IgD-negative memory B cell (primary cell): ENCODE data around the gene ZBTB2. TPM values are rescaled to one million over a fixed set of nuclear protein-coding genes. Genes with fewer than 3 reads are reported as not detected.
"Not testable (repeated sequence)": the region's sequence is repeated elsewhere in the genome, so short reads cannot be mapped to it uniquely, and the experiment has no call there.

Experiments
- H3K27ac Mint-ChIP-seq, 3 donors: one replicate each; pipeline ENCODE4 v1.8.0; 2020 to 2022; ENCODE audit warnings: mild to moderate bottlenecking in 3 of 3, mixed read lengths in 3 of 3, moderate library complexity in 1 of 3
- H3K27me3 Mint-ChIP-seq: one replicate; pipeline ENCODE4 v1.8.0; 2021; ENCODE audit warnings: mixed read lengths
- H3K36me3 Mint-ChIP-seq: one replicate; pipeline ENCODE4 v1.8.0; 2020; ENCODE audit warnings: mild to moderate bottlenecking, mixed read lengths
- H3K4me1 Mint-ChIP-seq, 3 donors: one replicate each; pipeline ENCODE4 v1.8.0; 2020 to 2022; ENCODE audit warnings: mixed read lengths in 3 of 3, mild to moderate bottlenecking in 1 of 3
- H3K4me3 Mint-ChIP-seq, 4 donors: one replicate each; pipeline ENCODE4 v1.8.0; 2020 to 2022; ENCODE audit warnings: mild to moderate bottlenecking in 4 of 4, mixed read lengths in 4 of 4, moderate library complexity in 3 of 4
- H3K9me3 Mint-ChIP-seq, 3 donors: one replicate each; pipeline ENCODE4 v1.8.0; 2020 to 2021; ENCODE audit warnings: mixed read lengths in 3 of 3, mild to moderate bottlenecking in 1 of 3
- polyA plus RNA-seq: library from polyadenylated mRNA; unstranded; fragments of 300-500 nt; fragmentation: Illumina TruSeq; gene quantifications from one replicate; pipeline ENCODE4 v1.2.3, GENCODE V29; 2021

The ZBTB2 gene
- polyA plus RNA-seq, 1 donor from 2014 or later: 20.5 TPM

DNA sequence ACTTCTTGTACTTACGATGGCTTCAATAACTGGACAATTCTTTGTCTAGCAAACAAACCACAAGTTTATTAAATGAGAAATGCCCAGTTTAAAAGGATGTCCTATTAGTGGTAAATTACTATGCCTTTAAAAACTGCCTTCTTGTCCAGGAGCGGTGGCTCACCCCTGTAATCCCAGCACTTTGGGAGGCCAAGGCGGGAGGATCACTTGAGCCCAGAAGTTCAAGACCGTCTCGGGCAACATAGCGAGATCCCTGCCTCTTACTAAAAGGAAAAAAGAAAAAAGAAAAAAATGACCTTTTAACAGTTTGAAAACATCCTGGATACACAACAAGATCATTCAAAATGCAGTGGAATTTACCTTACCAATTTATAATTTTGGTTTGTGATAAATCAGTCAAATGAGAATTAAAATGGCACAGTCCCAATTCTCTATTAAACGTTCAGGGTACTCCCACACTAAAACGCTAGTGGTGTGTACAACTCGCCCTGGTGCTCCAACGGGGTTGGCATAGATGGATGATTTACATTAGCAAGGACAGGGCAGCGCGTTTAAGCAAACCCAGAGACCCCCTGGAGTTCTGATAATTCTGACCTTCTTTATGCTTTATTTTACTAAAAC lies 2.3 kb downstream of the ZBTB2 start:
- peak overlapping the region; percentile 89 to 99 (median 96) for H3K4me3 Mint-ChIP-seq
- H3K9me3 Mint-ChIP-seq: no peaks in the 10 kb centered on the region
- H3K4me1 Mint-ChIP-seq: peaks cover 27 to 50% (median 37%) of the 10 kb centered on the region in 3 donors
- peaks cover 2% of the 10 kb centered on the region for H3K36me3 Mint-ChIP-seq
- H3K27me3 Mint-ChIP-seq: no peaks in the 10 kb centered on the region
- H3K27ac Mint-ChIP-seq: peak overlapping the region; percentile 96 to 99 (median 97)

DNA sequence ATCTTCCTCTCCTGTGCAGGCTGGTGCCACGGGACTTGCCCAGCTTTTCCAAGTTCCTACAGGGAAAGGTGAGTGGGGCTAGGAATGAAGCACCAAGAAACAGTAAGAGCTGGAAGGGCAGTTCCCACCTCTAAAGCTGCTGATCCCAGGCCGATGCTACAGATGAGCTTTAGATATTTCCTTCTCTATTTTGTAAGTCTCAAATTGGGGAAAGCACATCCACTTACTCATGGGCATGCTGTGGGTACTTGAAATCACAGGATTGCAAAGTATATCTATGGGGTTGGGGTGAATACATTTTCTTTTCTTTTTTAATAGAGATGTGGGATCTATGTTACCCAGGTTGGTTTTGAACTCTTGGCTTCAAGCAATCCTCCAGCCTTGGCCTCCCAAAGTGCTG lies 3.1 kb downstream of the ZBTB2 start:
- Mint-ChIP-seq H3K36me3 (peaks cover 5% of the 10 kb centered on the region), H3K27me3 (no peaks in the 10 kb centered on the region), H3K4me3 (peak overlapping the region in 1 of 4 donors; percentile 59), H3K9me3 (no peaks in the 10 kb centered on the region), H3K4me1 (peaks cover 27 to 46% (median 30%) of the 10 kb centered on the region in 3 donors), H3K27ac (peak overlapping the region in 1 of 3 donors; percentile 99)

DNA sequence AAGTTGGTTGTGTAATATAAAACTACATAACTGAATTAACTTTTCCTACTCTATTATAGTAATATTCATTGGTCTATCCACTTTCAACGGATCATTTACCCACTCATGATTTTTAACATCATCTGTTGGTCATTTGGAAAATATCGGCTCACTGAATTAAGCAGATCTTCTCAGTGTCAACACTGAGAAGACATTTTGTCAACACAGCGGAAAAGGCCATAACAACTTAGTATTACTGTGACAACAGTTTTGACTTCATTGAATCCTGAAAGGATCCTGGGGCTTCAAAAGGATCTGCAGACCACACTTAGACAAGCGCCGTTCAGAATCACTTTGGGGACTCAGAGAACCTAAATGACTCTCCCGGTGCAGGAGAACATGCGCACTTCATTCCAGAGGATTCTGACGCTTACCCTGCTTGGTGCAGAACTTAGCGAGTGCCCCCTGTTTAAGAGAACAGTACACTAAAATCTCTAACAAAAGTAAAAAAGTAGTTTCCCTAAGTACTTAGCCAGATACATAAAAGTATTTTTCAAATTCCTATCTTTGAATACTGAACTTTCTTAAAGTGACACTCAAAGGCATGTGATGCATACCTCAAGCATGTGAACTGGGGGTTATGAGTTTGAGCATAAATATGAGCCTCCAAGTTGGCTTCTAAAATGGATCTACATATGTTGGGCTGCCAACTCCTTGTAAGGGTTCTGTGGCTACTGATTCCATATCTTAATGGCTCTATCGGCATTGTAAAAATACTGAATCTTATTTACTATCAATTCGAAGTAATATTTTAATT lies 4.0 kb downstream of the ZBTB2 start:
- Mint-ChIP-seq H3K4me3 (peak overlapping the region in 1 of 4 donors; percentile 62), H3K9me3 (no peaks in the 10 kb centered on the region), H3K27me3 (no peaks in the 10 kb centered on the region), H3K4me1 (peaks cover 20 to 38% (median 21%) of the 10 kb centered on the region in 3 donors), H3K27ac (no peak overlapping the region), H3K36me3 (peaks cover 5% of the 10 kb centered on the region)

DNA sequence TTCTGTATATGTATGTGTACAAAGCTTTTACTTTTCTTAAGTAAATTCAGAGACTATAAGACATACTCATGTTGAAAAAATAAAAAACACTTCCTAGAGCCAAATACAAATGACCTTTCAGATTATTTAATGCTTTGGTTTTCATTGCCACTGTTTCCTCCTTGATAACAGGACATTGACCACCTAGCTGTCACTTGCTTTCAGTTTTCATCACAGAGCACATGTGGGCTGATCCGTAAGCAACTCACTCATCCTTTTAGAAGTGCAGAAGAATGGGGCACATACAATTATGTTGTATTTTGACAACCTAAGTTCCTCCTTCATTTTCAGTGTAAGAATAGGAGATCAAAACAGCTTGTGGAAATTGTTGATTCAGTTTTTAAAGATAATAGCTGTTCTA lies 6.2 kb downstream of the ZBTB2 start:
- no peaks in the 10 kb centered on the region for H3K9me3 Mint-ChIP-seq
- peak overlapping the region; percentile 43 to 82 (median 71) for H3K27ac Mint-ChIP-seq
- H3K36me3 Mint-ChIP-seq: peaks cover 11% of the 10 kb centered on the region
- no peaks in the 10 kb centered on the region for H3K27me3 Mint-ChIP-seq
- peak overlapping the region in 2 of 4 donors; percentile 30 to 75 for H3K4me3 Mint-ChIP-seq
- peaks cover 26 to 46% (median 27%) of the 10 kb centered on the region in 3 donors for H3K4me1 Mint-ChIP-seq

DNA sequence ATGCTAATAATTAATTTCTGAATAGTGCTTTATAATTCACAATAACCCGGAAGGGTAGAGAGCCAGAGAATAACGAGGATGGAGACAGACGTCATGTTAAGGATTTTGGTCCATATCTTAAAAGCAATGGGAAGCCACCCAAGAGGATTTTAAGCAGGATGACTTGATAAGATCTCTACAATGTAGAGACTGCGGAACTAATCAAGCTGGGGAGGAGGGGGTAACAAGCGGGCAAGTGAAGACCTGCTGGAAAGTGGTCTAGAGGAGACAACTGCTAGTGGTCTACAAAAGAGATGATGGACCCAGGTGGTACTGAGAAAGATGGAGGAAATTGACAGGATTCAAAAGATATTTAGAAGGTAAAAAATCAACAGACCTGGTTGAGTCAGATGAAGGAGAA lies 7.2 kb downstream of the ZBTB2 start:
- H3K4me1 Mint-ChIP-seq: peaks cover 27 to 46% (median 31%) of the 10 kb centered on the region in 3 donors
- H3K27me3 Mint-ChIP-seq: no peaks in the 10 kb centered on the region
- H3K4me3 Mint-ChIP-seq: peak overlapping the region in 1 of 4 donors; percentile 48
- H3K36me3 Mint-ChIP-seq: peaks cover 13% of the 10 kb centered on the region
- no peaks in the 10 kb centered on the region for H3K9me3 Mint-ChIP-seq
- peak overlapping the region in 2 of 3 donors; percentile 40 to 81 for H3K27ac Mint-ChIP-seq

DNA sequence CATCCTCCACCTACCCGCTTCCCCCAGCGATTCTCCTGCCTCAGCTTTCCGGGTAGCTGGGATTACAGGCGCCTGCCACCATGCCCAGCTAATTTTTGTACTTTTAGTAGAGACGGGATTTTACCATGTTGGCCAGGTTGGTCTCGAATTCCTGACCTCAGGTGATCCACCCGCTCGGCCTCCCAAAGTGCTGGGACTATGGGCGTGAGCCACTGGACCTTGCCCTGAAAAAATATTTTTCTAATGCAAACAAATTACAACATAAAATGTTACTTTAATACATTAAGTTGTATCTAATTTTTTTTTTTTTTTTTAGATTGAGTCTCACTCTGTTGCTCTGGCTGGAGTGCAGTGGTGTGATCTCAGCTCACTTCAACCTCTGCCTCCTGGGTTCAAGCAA lies 8.7 kb downstream of the ZBTB2 start:
- Mint-ChIP-seq H3K4me1 (peaks cover 30 to 54% (median 36%) of the 10 kb centered on the region in 3 donors), H3K36me3 (peaks cover 13% of the 10 kb centered on the region)
- not testable (repeated sequence) for H3K4me3 Mint-ChIP-seq, H3K27ac Mint-ChIP-seq, H3K27me3 Mint-ChIP-seq, H3K9me3 Mint-ChIP-seq

DNA sequence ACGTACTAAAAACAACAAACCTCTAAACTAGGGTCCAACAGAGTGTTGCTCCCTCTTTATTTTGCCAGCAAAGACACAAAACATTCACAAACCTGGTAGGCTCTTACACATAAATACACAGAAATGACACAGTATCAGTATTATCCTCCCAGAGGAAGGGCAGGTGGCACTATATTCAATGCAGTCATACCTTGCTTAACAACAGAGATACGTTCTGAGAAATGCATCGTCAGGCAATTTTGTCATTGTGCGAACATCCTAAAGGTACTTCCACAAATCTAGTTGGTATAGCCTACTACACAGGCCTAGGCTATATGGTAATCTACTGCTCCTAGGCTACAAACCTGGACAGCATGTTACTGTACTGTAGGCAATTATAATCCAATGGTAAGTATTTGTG lies 9.6 kb downstream of the ZBTB2 start:
- Mint-ChIP-seq H3K27me3 (no peaks in the 10 kb centered on the region), H3K9me3 (no peaks in the 10 kb centered on the region), H3K4me1 (peaks cover 32 to 58% (median 40%) of the 10 kb centered on the region in 3 donors), H3K4me3 (peak overlapping the region in 2 of 4 donors; percentile 24 to 61), H3K36me3 (peaks cover 13% of the 10 kb centered on the region), H3K27ac (peak overlapping the region in 1 of 3 donors; percentile 4)

DNA sequence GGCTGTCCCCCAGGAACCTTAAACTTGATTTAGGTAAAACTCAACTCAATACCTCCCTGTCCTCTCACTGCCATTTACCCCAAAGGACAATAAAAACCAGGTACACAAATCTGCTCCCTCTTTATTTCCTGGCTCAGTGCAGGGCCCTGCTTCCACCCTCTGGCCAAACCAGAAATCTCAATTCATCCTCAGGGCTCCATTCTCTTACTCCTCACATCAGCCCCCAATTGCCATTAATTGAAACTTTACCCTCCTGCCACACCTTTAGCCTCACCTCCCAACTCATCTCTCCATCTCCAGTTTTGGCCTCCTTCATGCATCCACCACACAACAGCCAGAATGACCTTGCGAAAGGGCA lies 10.5 kb downstream of the ZBTB2 start:
- H3K9me3 Mint-ChIP-seq: no peaks in the 10 kb centered on the region
- peaks cover 41 to 67% (median 49%) of the 10 kb centered on the region in 3 donors for H3K4me1 Mint-ChIP-seq
- peak overlapping the region in 3 of 4 donors; percentile 40 to 90 (median 72) for H3K4me3 Mint-ChIP-seq
- H3K36me3 Mint-ChIP-seq: peaks cover 13% of the 10 kb centered on the region
- H3K27me3 Mint-ChIP-seq: peaks cover 4% of the 10 kb centered on the region
- H3K27ac Mint-ChIP-seq: peak overlapping the region; percentile 75 to 94 (median 79)

DNA sequence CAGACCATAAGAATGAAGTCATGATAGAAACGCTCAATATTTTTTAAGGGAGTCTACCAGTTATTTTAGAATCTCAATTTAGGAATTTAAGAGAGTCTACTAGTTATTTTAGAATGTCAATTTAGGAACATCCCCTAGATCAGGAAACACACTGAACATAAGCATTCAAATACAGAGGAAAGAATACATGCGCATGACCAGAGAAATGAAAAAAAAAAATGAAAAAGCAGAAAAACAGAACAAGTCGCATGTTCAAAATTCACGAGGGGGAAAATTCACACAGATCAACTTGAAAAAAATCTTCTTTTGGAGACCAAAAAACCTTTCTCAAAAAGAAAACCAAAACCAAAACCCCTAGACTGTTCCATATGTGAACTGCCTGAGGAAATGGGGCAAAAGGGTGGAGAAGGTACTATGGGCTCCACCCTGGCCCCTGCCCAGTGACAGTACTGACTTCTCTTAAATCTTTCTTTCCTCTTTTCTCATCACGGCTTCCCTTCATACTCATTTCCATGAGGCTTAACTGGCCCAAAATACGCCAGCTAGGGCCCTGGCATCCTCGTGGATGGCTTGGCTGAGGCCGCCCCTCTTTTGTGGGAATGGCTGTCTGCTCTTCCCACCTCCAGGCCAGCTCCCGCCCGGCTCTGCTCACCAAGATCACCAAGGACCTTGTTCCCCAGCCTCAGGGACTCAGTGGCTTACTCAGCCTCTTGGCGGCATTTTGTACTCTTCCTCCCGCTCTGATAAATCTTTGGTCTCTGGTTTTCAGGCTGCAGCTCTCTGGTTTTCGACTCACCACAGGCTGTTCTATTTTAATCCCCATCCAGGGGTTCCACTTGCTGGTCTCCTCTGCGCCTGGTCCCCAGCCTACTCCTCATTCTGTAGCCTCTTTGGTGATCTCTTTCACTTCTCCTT lies 11.2 kb downstream of the ZBTB2 start:
- Mint-ChIP-seq H3K36me3 (peaks cover 13% of the 10 kb centered on the region), H3K4me1 (peaks cover 44 to 67% (median 51%) of the 10 kb centered on the region in 3 donors), H3K9me3 (no peaks in the 10 kb centered on the region), H3K27me3 (peaks cover 4% of the 10 kb centered on the region), H3K27ac (peak overlapping the region; percentile 75 to 94 (median 79)), H3K4me3 (peak overlapping the region; percentile 40 to 90 (median 62))

DNA sequence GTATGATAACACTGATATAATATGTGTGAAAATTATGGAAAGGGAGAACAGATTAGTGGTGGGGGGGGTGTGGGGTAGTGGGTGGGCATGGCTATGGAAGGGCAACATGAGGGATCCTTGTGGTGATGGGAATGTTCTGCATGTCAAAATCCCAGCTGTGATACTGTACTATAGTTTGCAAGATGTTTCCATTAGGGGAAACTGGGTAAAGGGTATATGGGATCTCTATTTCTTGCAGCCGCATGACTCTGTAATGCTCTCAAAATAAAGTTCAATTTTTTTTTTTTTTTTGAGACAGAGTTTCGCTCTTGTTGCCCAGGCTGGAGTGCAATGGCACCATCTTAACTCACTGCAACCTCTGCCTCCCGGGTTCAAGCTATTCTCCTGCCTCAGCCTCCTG lies 14.3 kb downstream of the ZBTB2 start:
- peaks cover 14% of the 10 kb centered on the region for H3K36me3 Mint-ChIP-seq
- H3K27me3 Mint-ChIP-seq: peaks cover 4% of the 10 kb centered on the region
- no peaks in the 10 kb centered on the region for H3K9me3 Mint-ChIP-seq
- peak overlapping the region in 1 of 4 donors; percentile 88 for H3K4me3 Mint-ChIP-seq
- H3K27ac Mint-ChIP-seq: no peak overlapping the region
- H3K4me1 Mint-ChIP-seq: peaks cover 43 to 60% (median 59%) of the 10 kb centered on the region in 3 donors

DNA sequence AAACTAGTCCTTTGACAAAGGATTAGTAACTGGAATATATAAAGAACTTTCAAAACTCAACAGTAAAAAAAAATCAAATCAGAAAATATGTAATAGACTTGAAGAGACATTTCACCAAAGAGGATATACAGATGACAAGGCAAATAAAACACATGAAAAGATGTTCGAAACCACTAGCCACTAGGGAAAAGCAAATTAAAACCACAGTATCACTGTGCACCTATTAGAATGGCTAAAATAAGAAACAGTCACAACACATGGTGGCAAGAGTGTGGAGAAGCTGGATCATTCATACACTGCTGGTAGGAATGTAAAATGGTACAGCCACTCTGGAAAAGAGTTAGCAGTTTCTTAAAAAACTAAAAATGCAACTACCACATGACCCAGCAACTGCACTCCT lies 14.9 kb downstream of the ZBTB2 start:
- Mint-ChIP-seq H3K27me3 (peaks cover 4% of the 10 kb centered on the region), H3K4me1 (peaks cover 40 to 59% (median 55%) of the 10 kb centered on the region in 3 donors), H3K4me3 (peak overlapping the region in 3 of 4 donors; percentile 49 to 88 (median 69)), H3K36me3 (peaks cover 16% of the 10 kb centered on the region), H3K9me3 (no peaks in the 10 kb centered on the region), H3K27ac (peak overlapping the region in 1 of 3 donors; percentile 32)

DNA sequence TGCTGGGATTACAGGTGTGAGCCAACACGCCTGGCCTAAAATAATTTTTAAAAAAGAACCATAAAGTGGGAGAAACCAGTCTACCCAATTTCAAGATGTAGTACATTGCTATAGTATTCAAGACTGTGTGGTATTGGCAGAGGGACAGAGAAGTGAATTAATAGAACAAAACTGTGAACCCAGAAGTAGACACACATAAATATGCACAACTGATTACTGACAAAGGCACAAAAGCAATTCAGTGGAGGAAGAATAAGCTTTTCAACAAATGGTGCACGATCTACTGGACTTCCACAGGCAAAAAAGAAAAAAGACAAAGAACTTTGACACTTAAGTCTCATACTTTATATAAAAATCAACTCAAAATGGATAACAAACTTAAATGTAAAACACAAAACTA lies 15.5 kb downstream of the ZBTB2 start:
- no peak overlapping the region for H3K27ac Mint-ChIP-seq
- H3K36me3 Mint-ChIP-seq: peaks cover 21% of the 10 kb centered on the region
- peaks cover 4% of the 10 kb centered on the region for H3K27me3 Mint-ChIP-seq
- no peaks in the 10 kb centered on the region for H3K9me3 Mint-ChIP-seq
- peaks cover 38 to 56% (median 51%) of the 10 kb centered on the region in 3 donors for H3K4me1 Mint-ChIP-seq
- peak overlapping the region in 1 of 4 donors; percentile 88 for H3K4me3 Mint-ChIP-seq

DNA sequence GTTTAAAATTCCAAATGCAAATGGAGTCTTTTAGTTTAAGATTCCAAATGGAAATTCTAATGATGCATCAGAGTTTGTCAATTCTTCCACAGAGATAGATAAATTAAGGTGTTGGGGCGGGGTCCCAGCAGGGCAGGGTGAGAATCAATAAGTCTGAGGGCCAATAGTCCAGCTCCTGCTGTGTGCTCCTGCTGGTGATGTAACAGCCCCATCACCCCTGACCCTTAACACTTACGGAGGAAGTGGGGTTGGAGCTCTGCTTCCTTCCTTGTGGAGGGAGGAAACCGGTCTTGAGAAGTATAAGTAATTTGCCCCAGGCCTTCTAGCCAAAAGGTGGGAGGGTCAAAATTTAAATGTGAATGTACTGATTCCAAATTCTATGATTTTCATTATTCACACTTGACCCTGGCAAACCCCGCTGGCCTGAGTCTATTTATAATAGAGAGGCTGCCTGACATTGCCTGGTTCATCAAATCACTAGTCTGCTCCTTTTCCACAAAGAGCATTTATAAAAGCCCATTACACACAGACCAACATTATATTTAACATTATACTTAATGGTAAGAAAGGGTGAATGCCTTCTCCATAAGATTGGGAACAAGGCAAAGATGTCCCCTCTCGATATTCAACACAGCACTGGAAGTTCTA lies 17.2 kb downstream of the ZBTB2 start:
- peaks cover 4% of the 10 kb centered on the region for H3K27me3 Mint-ChIP-seq
- peak overlapping the region in 1 of 3 donors; percentile 47 for H3K27ac Mint-ChIP-seq
- no peaks in the 10 kb centered on the region for H3K9me3 Mint-ChIP-seq
- peaks cover 27 to 42% (median 37%) of the 10 kb centered on the region in 3 donors for H3K4me1 Mint-ChIP-seq
- H3K36me3 Mint-ChIP-seq: peaks cover 16% of the 10 kb centered on the region
- H3K4me3 Mint-ChIP-seq: peak overlapping the region in 2 of 4 donors; percentile 9 to 21

DNA sequence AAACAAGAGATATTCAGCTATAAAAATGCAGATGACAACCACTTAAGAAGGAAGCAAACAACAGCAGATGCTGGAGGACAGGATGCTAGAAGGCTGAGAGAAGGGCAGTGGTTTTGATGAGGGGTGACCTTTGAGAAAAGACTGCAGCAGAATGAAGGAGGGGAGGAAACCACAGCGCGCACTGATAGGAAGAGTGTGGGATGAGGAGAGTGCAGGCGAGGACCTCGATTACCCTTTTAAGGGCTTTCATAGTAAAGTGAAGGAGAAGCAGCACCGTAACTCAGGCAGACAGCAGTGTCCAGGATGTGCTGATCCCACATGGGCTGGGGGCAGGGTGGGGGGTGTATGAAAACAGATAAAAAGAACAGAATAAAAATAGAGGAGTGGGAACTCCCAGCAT lies 19.2 kb downstream of the ZBTB2 start:
- peak overlapping the region in 1 of 3 donors; percentile 47 for H3K27ac Mint-ChIP-seq
- peak overlapping the region in 1 of 4 donors; percentile 65 for H3K4me3 Mint-ChIP-seq
- no peaks in the 10 kb centered on the region for H3K9me3 Mint-ChIP-seq
- peaks cover 21 to 32% (median 24%) of the 10 kb centered on the region in 3 donors for H3K4me1 Mint-ChIP-seq
- peaks cover 17% of the 10 kb centered on the region for H3K36me3 Mint-ChIP-seq
- H3K27me3 Mint-ChIP-seq: peaks cover 4% of the 10 kb centered on the region
